ENCODE measurements around the gene NR3C1. TPM values are rescaled to one million over a fixed set of nuclear protein-coding genes. Genes with fewer than 3 reads are reported as not detected.

The NR3C1 gene
- polyA plus RNA-seq, 1 donor from 2014 or later, result 2.3 TPM

- Histone ChIP-seq H3K79me2 (replicated peaks; ENCODE audit: insufficient read depth, low read length) (no peaks in the 10 kb centered on the region), H3K27me3 (ENCODE audit: insufficient read depth, low read depth, low read length) (no peaks in the 10 kb centered on the region), H3K27ac (ENCODE audit: low read length) (no peak overlapping the region), H3K36me3 (ENCODE audit: insufficient read depth, low read length) (no peaks in the 10 kb centered on the region), H3K9ac (ENCODE audit: low read length) (no peak overlapping the region), H2AFZ (ENCODE audit: low read depth, low read length) (no peak overlapping the region), H3F3A (ENCODE audit: insufficient read depth, low read length, poor library complexity, severe bottlenecking) (no peaks in the 10 kb centered on the region), H3K9me2 (ENCODE audit: insufficient read depth, low read length) (no peaks in the 10 kb centered on the region), H4K20me1 (ENCODE audit: insufficient read depth) (no peaks in the 10 kb centered on the region), H3K9me3 (ENCODE audit: low read length) (no peaks in the 10 kb centered on the region), H3K4me2 (ENCODE audit: low read length) (no peak overlapping the region), H3K4me3 (ENCODE audit: low read length) (no peak overlapping the region)
- TF ChIP-seq CTCF (IDR thresholded peaks at IDR 0.05; ENCODE audit: poor library complexity, severe bottlenecking), result no peak
Observed at GRCh38 chr5:143440448-143441115, 37.1 kb upstream of the NR3C1 start.

GRCh38 chr5:143437666-143438273 is 34.3 kb upstream of the NR3C1 start:
- H3K9me3 ChIP-seq (ENCODE audit: low read length), result no peaks in the 10 kb centered on the region
- no peak overlapping the region for H3K4me3 ChIP-seq (ENCODE audit: low read length)
- no peaks in the 10 kb centered on the region for H3K9me2 ChIP-seq (ENCODE audit: insufficient read depth, low read length)
- no peak overlapping the region for H3K4me2 ChIP-seq (ENCODE audit: low read length)
- H4K20me1 ChIP-seq (ENCODE audit: insufficient read depth), result no peaks in the 10 kb centered on the region
- TF ChIP-seq POLR2AphosphoS5 (IDR thresholded peaks at IDR 0.05) (no peak), CTCF (IDR thresholded peaks at IDR 0.05; ENCODE audit: poor library complexity, severe bottlenecking) (no peak), RAD21 (conservative IDR thresholded peaks at IDR 0.05) (no peak), EZH2 (IDR thresholded peaks at IDR 0.05; ENCODE audit: borderline replicate concordance, insufficient read depth, low read length, poor library complexity, severe bottlenecking) (no peak), SMC3 (conservative IDR thresholded peaks at IDR 0.05; ENCODE audit: poor library complexity) (no peak), EP300 (conservative IDR thresholded peaks at IDR 0.05; ENCODE audit: poor library complexity, severe bottlenecking) (no peak)
- no peak overlapping the region for H3K27ac ChIP-seq (ENCODE audit: low read length)
- no peaks in the 10 kb centered on the region for H3K36me3 ChIP-seq (ENCODE audit: insufficient read depth, low read length)
- H3F3A ChIP-seq (ENCODE audit: insufficient read depth, low read length, poor library complexity, severe bottlenecking), result no peaks in the 10 kb centered on the region
- no peaks in the 10 kb centered on the region for H3K27me3 ChIP-seq (ENCODE audit: insufficient read depth, low read depth, low read length)
- no peak overlapping the region for H3K9ac ChIP-seq (ENCODE audit: low read length)
- no peak overlapping the region for H2AFZ ChIP-seq (ENCODE audit: low read depth, low read length)
- no peaks in the 10 kb centered on the region for H3K79me2 ChIP-seq (replicated peaks; ENCODE audit: insufficient read depth, low read length)

GRCh38 chr5:143436871-143437270 is 33.4 kb upstream of the NR3C1 start:
- no peak overlapping the region for H3K4me2 ChIP-seq (ENCODE audit: low read length)
- H3K9ac ChIP-seq (ENCODE audit: low read length), result no peak overlapping the region
- H3K4me3 ChIP-seq (ENCODE audit: low read length), result no peak overlapping the region
- no peaks in the 10 kb centered on the region for H3K79me2 ChIP-seq (replicated peaks; ENCODE audit: insufficient read depth, low read length)
- H4K20me1 ChIP-seq (ENCODE audit: insufficient read depth), result no peaks in the 10 kb centered on the region
- H3K27me3 ChIP-seq (ENCODE audit: insufficient read depth, low read depth, low read length), result no peaks in the 10 kb centered on the region
- H3K27ac ChIP-seq (ENCODE audit: low read length), result no peak overlapping the region
- no peaks in the 10 kb centered on the region for H3K9me2 ChIP-seq (ENCODE audit: insufficient read depth, low read length)
- no peak overlapping the region for H2AFZ ChIP-seq (ENCODE audit: low read depth, low read length)
- H3K9me3 ChIP-seq (ENCODE audit: low read length), result no peaks in the 10 kb centered on the region
- TF ChIP-seq RAD21 (conservative IDR thresholded peaks at IDR 0.05) (no peak), MXI1 (conservative IDR thresholded peaks at IDR 0.05; ENCODE audit: poor library complexity, severe bottlenecking) (no peak), TAF1 (IDR thresholded peaks at IDR 0.05; ENCODE audit: low read depth) (no peak), SMC3 (conservative IDR thresholded peaks at IDR 0.05; ENCODE audit: poor library complexity) (no peak)
- H3F3A ChIP-seq (ENCODE audit: insufficient read depth, low read length, poor library complexity, severe bottlenecking), result no peaks in the 10 kb centered on the region
- H3K36me3 ChIP-seq (ENCODE audit: insufficient read depth, low read length), result no peaks in the 10 kb centered on the region

Data from neural cell (in vitro differentiated cells).